Measurements from ENCODE around the gene DZIP1. TPM values are rescaled to one million over a fixed set of nuclear protein-coding genes. Genes with fewer than 3 reads are reported as not detected.

DZIP1 gene
- total RNA-seq, 1 experiment from 2014 or later = 0.17 TPM

- ATAC-seq = no peak
Observed at GRCh38 chr13:95608640-95609323, 35.7 kb downstream of the DZIP1 start.

More at GRCh38 chr13:95608640-95609323, 35.7 kb downstream of the DZIP1 start:
- CTCF ChIA-PET = no interaction called here
- H3K27ac ChIP-seq (ENCODE audit: low read depth, low read length) = no peak overlapping the region
- H3K4me2 ChIP-seq (ENCODE audit: low read length) = no peak overlapping the region
- H4K20me1 ChIP-seq (ENCODE audit: insufficient read depth) = no peaks in the 10 kb centered on the region
- RAD21 ChIA-PET (ENCODE audit: low non-redundant PET in 1 of 2, low total read pairs in 2 of 2, uncharacterized antibody in 2 of 2, unreplicated experiment in 2 of 2) = no interaction called here
- no peaks in the 10 kb centered on the region for H3K9me2 ChIP-seq (ENCODE audit: insufficient read depth)
- H3K36me3 ChIP-seq (ENCODE audit: control insufficient read depth in 1 of 2, insufficient read depth in 2 of 2, low read length in 2 of 2) = no peaks in the 10 kb centered on the region
- no peak overlapping the region for H2AFZ ChIP-seq (ENCODE audit: low read depth, low read length, poor library complexity, severe bottlenecking)
- intact Hi-C loops (cut with micrococcal nuclease) = no loop called here
- H3K27me3 ChIP-seq (ENCODE audit: insufficient read depth, low read length) = no peaks in the 10 kb centered on the region
- POLR2A ChIA-PET = no interaction called here
- H3K9me3 ChIP-seq (ENCODE audit: control insufficient read depth in 1 of 2, insufficient read depth in 1 of 2, low read depth in 1 of 2, low read length in 2 of 2) = no peaks in the 10 kb centered on the region
- peaks cover 6 to 7% of the 10 kb centered on the region in 2 experiments; a peak in 2 of 4 replicates for H3K4me1 ChIP-seq (ENCODE audit: control insufficient read depth in 1 of 2, insufficient read depth in 2 of 2, low read length in 2 of 2)
- no peak for DNase-seq (ENCODE audit: low read depth, low spot score)
- no peak overlapping the region for H3K9ac ChIP-seq (ENCODE audit: low read length)
- no peak for TF ChIP-seq POLR2AphosphoS5 (IDR thresholded peaks at IDR 0.05; ENCODE audit: low read depth, low read length)
- no peak for TF ChIP-seq RAD21 (IDR thresholded peaks at IDR 0.05; ENCODE audit: low read depth)
- TF ChIP-seq FOSL1 (IDR thresholded peaks at IDR 0.05; ENCODE audit: low read depth) = no peak
- TF ChIP-seq ATF3 (IDR thresholded peaks at IDR 0.05) = no peak
- TF ChIP-seq ZFX (IDR thresholded peaks at IDR 0.05) = no peak
- TF ChIP-seq EZH2 (IDR thresholded peaks at IDR 0.05) = no peak
- TF ChIP-seq JUND (IDR thresholded peaks at IDR 0.05) = no peak
- no peak for TF ChIP-seq ZBTB33 (IDR thresholded peaks at IDR 0.05; ENCODE audit: extremely low read depth, insufficient replicate concordance, low read length)
- no peak for TF ChIP-seq POLR2A (IDR thresholded peaks at IDR 0.05; ENCODE audit: borderline replicate concordance, extremely low read depth, insufficient read depth, insufficient read length)
- H3K4me3 ChIP-seq (replicated peaks in 1 of 2; ENCODE audit: low read depth in 1 of 2, low read length in 2 of 2) = no peak overlapping the region
- H3K79me2 ChIP-seq (ENCODE audit: insufficient read depth, low read length) = no peaks in the 10 kb centered on the region
- BruUV-seq (replicated peaks) = no TSS peak

All from HCT116 (cell line).